OCI-LY3 (cell line): ENCODE results near the gene CD84.
A peak's percentile ranks its signal among the peaks of the same experiment; 100 is the strongest.
"Not testable (repeated sequence)": the region's sequence is repeated elsewhere in the genome, so short reads cannot be mapped to it uniquely, and the experiment has no call there.

Experiments
- H2AFZ ChIP-seq: fragments of 200-600, 300-600 bp; shearing (Covaris generic); 2 replicates; pipeline ENCODE4 v1.6.0; 2014; ENCODE audit warnings: antibody characterized with exemption, low read depth, low read length
- H3K27ac ChIP-seq: fragments of 200-600, 300-600 bp; sonication (generic); 2 replicates; pipeline ENCODE4 v1.5.1; 2014; ENCODE audit warnings: mild to moderate bottlenecking, low read length, moderate library complexity, mixed read lengths
- H3K27me3 ChIP-seq: fragments of 200-600, 300-600 bp; sonication (generic); 2 replicates; pipeline ENCODE4 v1.6.1; 2014; ENCODE audit warnings: low read depth, low read length, mixed read lengths
- H3K36me3 ChIP-seq: fragments of 200-600, 300-600 bp; sonication (generic); replicated peaks from 2 replicates; pipeline ENCODE3; 2014; ENCODE audit warnings: low read depth, low read length, mixed read lengths
- H3K4me1 ChIP-seq: fragments of 300-600, 200-600 bp; sonication (generic); 2 replicates; pipeline ENCODE4 v1.6.1; 2014; ENCODE audit warnings: low read length, mixed read lengths
- H3K4me2 ChIP-seq: fragments of 200-600, 300-600 bp; sonication (generic); 2 replicates; pipeline ENCODE4 v1.6.1; 2014; ENCODE audit warnings: low read length, mixed read lengths
- H3K4me3 ChIP-seq: fragments of 300-600, 200-600 bp; sonication (generic); 2 replicates; pipeline ENCODE4 v1.5.1; 2014; ENCODE audit warnings: antibody characterized with exemption, mild to moderate bottlenecking, low read length, moderate library complexity
- H3K79me2 ChIP-seq: fragments of 300-600, 200-600 bp; shearing (Covaris generic); 2 replicates; pipeline ENCODE4 v1.6.1; 2014; ENCODE audit warnings: mild to moderate bottlenecking, low read length, mixed read lengths
- H3K9ac ChIP-seq: fragments of 300-600, 200-600 bp; shearing (Covaris generic); 2 replicates; pipeline ENCODE4 v1.6.0; 2014; ENCODE audit warnings: mild to moderate bottlenecking, low read length, moderate library complexity
- H3K9me3 ChIP-seq: fragments of 200-600, 300-600 bp; shearing (Covaris generic); 2 replicates; pipeline ENCODE4 v1.6.1; 2014; ENCODE audit warnings: low read length, mixed read lengths; ENCODE audit not compliant: insufficient read depth
- H4K20me1 ChIP-seq: fragments of 200-600, 300-600 bp; sonication (generic); 2 replicates; pipeline ENCODE4 v1.6.1; 2016; ENCODE audit warnings: low read length, mixed read lengths; ENCODE audit not compliant: insufficient read depth
- EZH2phosphoT487 ChIP-seq: fragments of 200-600 bp; shearing (Covaris generic); IDR thresholded peaks from 2 replicates; pipeline ENCODE4 v1.6.1; 2018; ENCODE audit warnings: antibody characterized with exemption, mixed run types, low read depth
- TF ChIP-seq, protein P1 (sequence below): fragments of 200-600, 300-600 bp; sonication (generic); IDR thresholded peaks from 2 replicates; pipeline ENCODE4 v1.5.1; 2014; ENCODE audit warnings: antibody characterized with exemption, low read length, low read depth

Gene CD84

DNA sequence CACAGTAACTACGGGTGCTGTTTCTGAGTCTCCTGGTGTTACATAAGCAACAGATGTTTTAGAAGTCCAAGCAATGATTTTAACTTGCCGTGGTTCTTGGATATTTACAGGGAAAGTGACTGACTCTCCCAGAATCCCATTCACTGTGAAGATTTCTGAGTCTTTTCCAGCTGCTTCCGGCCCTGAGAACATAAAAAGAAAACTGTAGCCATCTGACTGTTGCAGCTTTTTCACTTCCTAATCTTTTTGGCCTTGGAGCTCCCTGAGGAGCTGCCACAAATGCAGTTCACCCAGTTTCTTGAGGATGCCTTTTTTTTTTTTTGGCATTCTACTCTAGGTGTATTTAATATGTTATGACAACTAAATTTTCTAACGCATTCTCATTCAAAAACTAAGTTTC lies 13.7 kb downstream of the CD84 start:
- H3K9ac ChIP-seq = no peak overlapping the region
- H3K4me1 ChIP-seq = peaks cover 8% of the 10 kb centered on the region
- no peak for TF ChIP-seq EZH2phosphoT487
- TF ChIP-seq, protein P1, sequence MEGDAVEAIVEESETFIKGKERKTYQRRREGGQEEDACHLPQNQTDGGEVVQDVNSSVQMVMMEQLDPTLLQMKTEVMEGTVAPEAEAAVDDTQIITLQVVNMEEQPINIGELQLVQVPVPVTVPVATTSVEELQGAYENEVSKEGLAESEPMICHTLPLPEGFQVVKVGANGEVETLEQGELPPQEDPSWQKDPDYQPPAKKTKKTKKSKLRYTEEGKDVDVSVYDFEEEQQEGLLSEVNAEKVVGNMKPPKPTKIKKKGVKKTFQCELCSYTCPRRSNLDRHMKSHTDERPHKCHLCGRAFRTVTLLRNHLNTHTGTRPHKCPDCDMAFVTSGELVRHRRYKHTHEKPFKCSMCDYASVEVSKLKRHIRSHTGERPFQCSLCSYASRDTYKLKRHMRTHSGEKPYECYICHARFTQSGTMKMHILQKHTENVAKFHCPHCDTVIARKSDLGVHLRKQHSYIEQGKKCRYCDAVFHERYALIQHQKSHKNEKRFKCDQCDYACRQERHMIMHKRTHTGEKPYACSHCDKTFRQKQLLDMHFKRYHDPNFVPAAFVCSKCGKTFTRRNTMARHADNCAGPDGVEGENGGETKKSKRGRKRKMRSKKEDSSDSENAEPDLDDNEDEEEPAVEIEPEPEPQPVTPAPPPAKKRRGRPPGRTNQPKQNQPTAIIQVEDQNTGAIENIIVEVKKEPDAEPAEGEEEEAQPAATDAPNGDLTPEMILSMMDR = no peak
- H2AFZ ChIP-seq = 0 out of 2 replicates have a peak overlapping the region, but pooled peaks have one; percentile 22
- no peaks in the 10 kb centered on the region for H4K20me1 ChIP-seq
- peaks cover 4% of the 10 kb centered on the region for H3K9me3 ChIP-seq
- H3K79me2 ChIP-seq = no peaks in the 10 kb centered on the region
- H3K4me3 ChIP-seq = no peak overlapping the region
- H3K4me2 ChIP-seq = peak overlapping the region; percentile 27
- H3K36me3 ChIP-seq = no peaks in the 10 kb centered on the region
- no peak overlapping the region for H3K27ac ChIP-seq
- H3K27me3 ChIP-seq = no peaks in the 10 kb centered on the region

DNA sequence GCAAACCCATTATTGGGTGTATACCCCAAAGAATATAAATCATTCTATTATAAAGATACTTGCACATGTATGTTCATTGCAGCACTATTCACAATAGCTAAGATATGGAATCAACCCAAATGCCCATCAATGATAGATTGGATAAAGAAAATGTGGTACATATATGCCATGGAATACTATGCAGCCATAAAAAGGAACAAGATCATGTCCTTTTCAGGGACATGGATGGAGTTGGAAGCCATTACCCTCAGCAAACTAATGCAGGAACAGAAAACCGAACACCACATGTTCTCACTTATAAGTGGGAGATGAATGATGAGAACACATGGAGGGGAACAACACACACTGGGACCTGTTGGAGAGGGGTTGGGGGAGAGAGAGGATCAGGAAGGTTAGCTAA lies 16.1 kb downstream of the CD84 start:
- H3K79me2 ChIP-seq, H3K9ac ChIP-seq, H3K27me3 ChIP-seq: not testable (repeated sequence)

DNA sequence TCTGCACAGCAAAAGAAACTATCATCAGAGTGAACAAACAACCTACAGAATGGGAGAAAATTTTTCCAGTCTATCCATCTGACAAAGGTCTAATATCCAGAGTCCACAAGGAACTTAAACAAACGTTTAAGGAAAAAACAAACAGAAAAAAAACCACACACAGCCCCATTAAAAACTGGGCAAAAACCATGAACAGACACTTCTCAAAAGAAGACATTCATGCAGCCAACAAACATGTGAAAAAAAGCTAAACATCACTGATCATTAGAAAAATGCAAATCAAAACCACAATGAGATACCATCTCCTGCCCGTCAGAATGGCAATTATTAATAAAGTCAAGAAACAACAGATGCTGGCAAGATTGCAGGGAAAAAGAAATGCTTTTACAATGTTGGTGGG lies 16.6 kb downstream of the CD84 start:
- not testable (repeated sequence) for H3K4me1 ChIP-seq, H3K36me3 ChIP-seq, H3K79me2 ChIP-seq, H3K27ac ChIP-seq, H4K20me1 ChIP-seq, H3K4me3 ChIP-seq, H3K9ac ChIP-seq, H3K27me3 ChIP-seq, H3K4me2 ChIP-seq, H2AFZ ChIP-seq, H3K9me3 ChIP-seq

More for the DNA sequence above, 16.1 kb downstream of the CD84 start:
- H2AFZ ChIP-seq, H3K9me3 ChIP-seq, H3K27ac ChIP-seq, H4K20me1 ChIP-seq, H3K36me3 ChIP-seq, H3K4me1 ChIP-seq, H3K4me3 ChIP-seq, H3K4me2 ChIP-seq: not testable (repeated sequence)

DNA sequence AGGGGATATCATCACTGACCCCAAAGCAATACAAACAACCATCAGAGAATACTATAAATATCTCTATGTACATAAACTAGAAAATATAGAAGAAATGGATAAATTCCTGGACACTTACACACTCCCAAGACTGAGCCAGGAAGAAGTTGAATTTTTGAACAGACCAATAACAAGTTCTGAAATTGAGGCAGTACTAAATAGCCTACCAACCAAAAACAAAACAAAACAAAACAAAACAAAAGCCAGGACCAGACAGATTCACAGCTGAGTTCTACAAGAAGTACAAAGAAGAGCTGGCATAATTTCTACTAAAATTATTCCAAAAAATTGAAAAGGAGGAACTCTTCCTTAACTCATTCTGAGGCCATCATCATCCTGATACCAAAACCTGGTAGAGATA lies 18.5 kb downstream of the CD84 start:
- H3K4me1 ChIP-seq = peaks cover 6% of the 10 kb centered on the region
- H3K9ac ChIP-seq = no peak overlapping the region
- peaks cover 4% of the 10 kb centered on the region for H3K9me3 ChIP-seq
- no peak overlapping the region for H3K27ac ChIP-seq
- no peak for TF ChIP-seq EZH2phosphoT487
- TF ChIP-seq, protein P1 = no peak
- H2AFZ ChIP-seq = no peak overlapping the region
- H3K36me3 ChIP-seq = no peaks in the 10 kb centered on the region
- no peak overlapping the region for H3K4me3 ChIP-seq
- no peaks in the 10 kb centered on the region for H3K79me2 ChIP-seq
- no peak overlapping the region for H3K4me2 ChIP-seq
- no peaks in the 10 kb centered on the region for H3K27me3 ChIP-seq
- no peaks in the 10 kb centered on the region for H4K20me1 ChIP-seq

DNA sequence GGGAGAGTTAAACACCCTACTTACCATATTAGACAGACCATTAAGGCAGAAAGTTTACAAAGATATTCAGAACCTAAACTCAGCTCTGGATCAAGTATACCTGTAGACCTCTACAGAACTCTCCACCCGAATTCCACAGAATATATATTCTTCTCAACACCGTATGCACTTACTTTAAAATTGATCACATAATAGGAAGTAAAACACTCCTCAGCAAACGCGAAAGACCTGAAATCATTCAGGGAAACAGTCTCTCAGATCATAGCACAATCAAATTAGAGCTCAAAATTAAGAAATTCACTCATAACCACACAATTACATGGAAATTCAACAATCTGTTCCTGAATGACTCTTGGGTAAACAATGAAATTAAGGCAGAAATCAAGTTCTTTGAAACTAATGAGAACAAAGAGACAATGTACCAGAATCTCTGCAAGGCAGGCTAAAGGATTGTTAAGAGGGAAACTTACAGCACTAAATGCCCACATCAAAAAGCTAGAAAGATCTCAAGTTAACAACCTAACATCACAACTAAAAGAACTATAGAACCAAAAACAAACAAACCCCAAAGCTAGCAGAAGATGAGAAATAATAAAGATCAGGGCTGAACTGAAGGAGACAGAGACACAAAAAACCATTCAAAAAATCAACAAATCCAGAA lies 19.1 kb downstream of the CD84 start:
- no peaks in the 10 kb centered on the region for H3K79me2 ChIP-seq

DNA sequence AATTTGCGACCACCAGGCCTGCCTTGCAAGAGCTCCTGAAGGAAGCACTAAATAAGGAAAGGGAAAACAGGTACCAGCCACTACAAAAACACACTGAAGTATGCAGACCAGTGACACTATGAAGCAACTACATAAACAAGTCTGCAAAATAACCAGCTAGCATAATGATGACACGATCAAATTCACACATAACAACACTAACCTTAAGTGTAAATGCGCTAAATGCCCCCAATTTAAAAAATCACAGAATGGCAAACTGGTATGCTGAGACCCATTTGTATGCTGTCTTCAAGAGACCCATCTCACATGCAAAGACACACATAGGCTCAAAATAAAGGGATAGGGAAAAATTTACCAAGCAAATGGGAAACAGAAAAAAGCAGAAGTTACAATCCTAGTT lies 19.9 kb downstream of the CD84 start:
- H3K36me3 ChIP-seq, H3K79me2 ChIP-seq, H3K9me3 ChIP-seq, H4K20me1 ChIP-seq, H3K4me2 ChIP-seq, H3K27me3 ChIP-seq, H3K4me3 ChIP-seq, H2AFZ ChIP-seq, H3K27ac ChIP-seq, H3K4me1 ChIP-seq, H3K9ac ChIP-seq: not testable (repeated sequence)

More for the DNA sequence above, 19.1 kb downstream of the CD84 start:
- Histone ChIP-seq H3K4me1 (no peaks in the 10 kb centered on the region; the same call in 1 of the 2 replicates), H2AFZ (no peak overlapping the region), H3K9me3 (peaks cover 4% of the 10 kb centered on the region), H4K20me1 (no peaks in the 10 kb centered on the region), H3K27ac (no peak overlapping the region), H3K36me3 (no peaks in the 10 kb centered on the region), H3K4me2 (no peak overlapping the region), H3K4me3 (no peak overlapping the region), H3K9ac (no peak overlapping the region), H3K27me3 (no peaks in the 10 kb centered on the region)
- TF ChIP-seq, protein P1 = no peak
- no peak for TF ChIP-seq EZH2phosphoT487
